Measurements from ENCODE around the gene GLB1L.

DNA sequence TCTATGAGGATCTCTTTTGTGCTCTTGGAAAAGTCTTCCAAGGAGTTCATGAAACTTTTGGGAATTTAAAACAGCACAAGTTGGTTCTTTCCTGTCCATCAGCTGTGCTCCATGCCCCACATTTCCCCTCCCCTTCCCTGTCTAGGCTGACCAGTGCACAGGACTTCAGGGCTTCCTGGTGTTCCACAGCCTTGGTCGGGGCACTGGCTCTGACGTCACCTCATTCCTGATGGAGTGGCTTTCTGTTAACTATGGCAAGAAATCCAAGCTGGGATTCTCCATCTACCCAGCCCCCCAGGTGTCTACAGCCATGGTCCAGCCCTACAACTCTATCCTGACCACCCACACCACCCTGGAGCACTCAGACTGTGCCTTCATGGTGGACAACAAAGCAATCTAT, 25.8 kb upstream of the GLB1L start:
- TF ChIP-seq EP300 (IDR thresholded peaks at IDR 0.05) = no peak
- TF ChIP-seq, protein P1, sequence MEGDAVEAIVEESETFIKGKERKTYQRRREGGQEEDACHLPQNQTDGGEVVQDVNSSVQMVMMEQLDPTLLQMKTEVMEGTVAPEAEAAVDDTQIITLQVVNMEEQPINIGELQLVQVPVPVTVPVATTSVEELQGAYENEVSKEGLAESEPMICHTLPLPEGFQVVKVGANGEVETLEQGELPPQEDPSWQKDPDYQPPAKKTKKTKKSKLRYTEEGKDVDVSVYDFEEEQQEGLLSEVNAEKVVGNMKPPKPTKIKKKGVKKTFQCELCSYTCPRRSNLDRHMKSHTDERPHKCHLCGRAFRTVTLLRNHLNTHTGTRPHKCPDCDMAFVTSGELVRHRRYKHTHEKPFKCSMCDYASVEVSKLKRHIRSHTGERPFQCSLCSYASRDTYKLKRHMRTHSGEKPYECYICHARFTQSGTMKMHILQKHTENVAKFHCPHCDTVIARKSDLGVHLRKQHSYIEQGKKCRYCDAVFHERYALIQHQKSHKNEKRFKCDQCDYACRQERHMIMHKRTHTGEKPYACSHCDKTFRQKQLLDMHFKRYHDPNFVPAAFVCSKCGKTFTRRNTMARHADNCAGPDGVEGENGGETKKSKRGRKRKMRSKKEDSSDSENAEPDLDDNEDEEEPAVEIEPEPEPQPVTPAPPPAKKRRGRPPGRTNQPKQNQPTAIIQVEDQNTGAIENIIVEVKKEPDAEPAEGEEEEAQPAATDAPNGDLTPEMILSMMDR (IDR thresholded peaks at IDR 0.05) = no peak
- no peak for TF ChIP-seq POLR2A (IDR thresholded peaks at IDR 0.05)

Data from tibial nerve (tissue), 4 donors.